Neural progenitor cell (in vitro differentiated cells): ENCODE data around the gene ZFPM1. TPM values are rescaled to one million over a fixed set of nuclear protein-coding genes. Genes with fewer than 3 reads are reported as not detected.

Source experiments
- DNase-seq: peaks from one replicate; pipeline ENCODE4 v3.0.0-alpha.2; 2016; ENCODE audit warnings: low spot score
- H2AFZ ChIP-seq: fragments of 200-600 bp; sonication (generic); replicated peaks from 2 replicates; pipeline ENCODE4 v1.6.1; 2016; ENCODE audit warnings: antibody characterized with exemption
- H3F3A ChIP-seq: fragments of 200-600 bp; sonication (generic); 2 replicates; pipeline ENCODE4 v1.6.1; 2016; ENCODE audit warnings: antibody characterized with exemption, low read depth
- H3K27ac ChIP-seq: fragments of 200-600 bp; sonication (generic); 2 replicates; pipeline ENCODE4 v1.5.1; 2016; ENCODE audit warnings: mild to moderate bottlenecking
- H3K27me3 ChIP-seq: fragments of 200-600 bp; sonication (generic); 2 replicates; pipeline ENCODE4 v1.6.1; 2016; ENCODE audit warnings: mild to moderate bottlenecking, moderate library complexity
- H3K36me3 ChIP-seq: fragments of 200-600 bp; sonication (generic); 2 replicates; pipeline ENCODE4 v1.5.1; 2016
- H3K4me1 ChIP-seq: fragments of 200-600 bp; sonication (generic); 2 replicates; pipeline ENCODE4 v1.6.1; 2016; ENCODE audit warnings: mixed run types
- H3K4me2 ChIP-seq: fragments of 200-600 bp; sonication (generic); 2 replicates; pipeline ENCODE4 v1.6.1; 2016
- H3K4me3 ChIP-seq: fragments of 200-600 bp; sonication (generic); 2 replicates; pipeline ENCODE4 v1.5.1; 2016
- H3K79me2 ChIP-seq: fragments of 200-600 bp; sonication (generic); 2 replicates; pipeline ENCODE4 v1.6.1; 2016; ENCODE audit warnings: low read depth
- H3K9ac ChIP-seq: fragments of 200-600 bp; sonication (generic); 2 replicates; pipeline ENCODE4 v1.6.1; 2016
- H3K9me3 ChIP-seq: fragments of 200-600 bp; sonication (generic); 2 replicates; pipeline ENCODE4 v1.5.1; 2016; ENCODE audit warnings: low read depth
- H4K20me1 ChIP-seq: fragments of 200-600 bp; sonication (generic); 2 replicates; pipeline ENCODE4 v1.6.1; 2016; ENCODE audit warnings: low read depth
- H3K27ac Mint-ChIP-seq: 3 replicates; pipeline ENCODE4 v1.8.0; 2021; ENCODE audit warnings: mixed read lengths
- H3K27me3 Mint-ChIP-seq: 2 replicates; pipeline ENCODE4 v1.8.0; 2022; ENCODE audit warnings: low read depth, mild to moderate bottlenecking, inconsistent platforms, moderate library complexity, mixed read lengths; ENCODE audit not compliant: insufficient read depth
- H3K36me3 Mint-ChIP-seq: 3 replicates; pipeline ENCODE4 v1.8.0; 2021; ENCODE audit warnings: mixed read lengths
- H3K4me1 Mint-ChIP-seq: 3 replicates; pipeline ENCODE4 v1.8.0; 2021; ENCODE audit warnings: mixed read lengths
- H3K4me3 Mint-ChIP-seq: 3 replicates; pipeline ENCODE4 v1.8.0; 2021; ENCODE audit warnings: mild to moderate bottlenecking, moderate library complexity, mixed read lengths
- H3K9me3 Mint-ChIP-seq: 3 replicates; pipeline ENCODE4 v1.8.0; 2020; ENCODE audit warnings: mixed read lengths
- CTCF ChIP-seq: fragments of 200-600 bp; sonication (generic); IDR thresholded peaks from 2 replicates; pipeline ENCODE4 v1.5.1; 2017; ENCODE audit warnings: antibody characterized with exemption, mild to moderate bottlenecking
- EZH2 ChIP-seq: fragments of 200-600 bp; sonication (generic); IDR thresholded peaks from 2 replicates; pipeline ENCODE4 v1.6.1; 2017; ENCODE audit warnings: antibody characterized with exemption, mild to moderate bottlenecking, moderate library complexity
- EZH2phosphoT487 ChIP-seq: fragments of 200-600 bp; sonication (generic); IDR thresholded peaks from 2 replicates; pipeline ENCODE4 v1.6.1; 2017; ENCODE audit warnings: antibody characterized with exemption
- total RNA-seq: library from RNA; depleted of rRNA; stranded (reverse); fragments of >200 nt; gene quantifications from 2 replicates; pipeline ENCODE4 v1.2.3, GENCODE V29; 2015; ENCODE audit warnings: low replicate concordance

ZFPM1 gene
- total RNA-seq, 1 donor from 2014 or later, result 0.36 TPM

GRCh38 chr16:88473666-88474534 is 20.8 kb downstream of the ZFPM1 start:
- Histone ChIP-seq H4K20me1 (peaks cover 10% of the 10 kb centered on the region), H3K4me1 (peaks cover 7% of the 10 kb centered on the region), H3K9me3 (no peaks in the 10 kb centered on the region), H3K27me3 (no peaks in the 10 kb centered on the region), H3K79me2 (no peaks in the 10 kb centered on the region), H3K27ac (no peak overlapping the region), H2AFZ (no peak overlapping the region), H3K4me2 (no peak overlapping the region), H3K9ac (no peak overlapping the region), H3K36me3 (no peaks in the 10 kb centered on the region), H3F3A (no peaks in the 10 kb centered on the region), H3K4me3 (no peak overlapping the region)
- no peak for TF ChIP-seq EZH2phosphoT487
- TF ChIP-seq EZH2, result no peak
- TF ChIP-seq CTCF, result no peak
- DNase-seq, result no peak
- H3K9me3 Mint-ChIP-seq, result no peaks in the 10 kb centered on the region
- H3K4me3 Mint-ChIP-seq, result no peak overlapping the region
- H3K27ac Mint-ChIP-seq, result peak overlapping the region; percentile 92
- peaks cover 20% of the 10 kb centered on the region for H3K4me1 Mint-ChIP-seq
- peaks cover 2% of the 10 kb centered on the region for H3K27me3 Mint-ChIP-seq
- H3K36me3 Mint-ChIP-seq, result no peaks in the 10 kb centered on the region

GRCh38 chr16:88475037-88475436 is 22.0 kb downstream of the ZFPM1 start:
- H3K36me3 Mint-ChIP-seq, result no peaks in the 10 kb centered on the region
- Histone ChIP-seq H3K27ac (no peak overlapping the region), H3K36me3 (no peaks in the 10 kb centered on the region), H3K4me2 (no peak overlapping the region), H2AFZ (no peak overlapping the region), H4K20me1 (no peaks in the 10 kb centered on the region), H3K4me3 (no peak overlapping the region), H3K9ac (no peak overlapping the region), H3K9me3 (no peaks in the 10 kb centered on the region), H3K27me3 (no peaks in the 10 kb centered on the region), H3F3A (no peaks in the 10 kb centered on the region), H3K79me2 (no peaks in the 10 kb centered on the region), H3K4me1 (peaks cover 7% of the 10 kb centered on the region)
- DNase-seq, result no peak
- H3K4me3 Mint-ChIP-seq, result no peak overlapping the region
- H3K4me1 Mint-ChIP-seq, result peaks cover 22% of the 10 kb centered on the region
- H3K9me3 Mint-ChIP-seq, result no peaks in the 10 kb centered on the region
- no peak overlapping the region for H3K27ac Mint-ChIP-seq
- no peak for TF ChIP-seq EZH2
- no peak for TF ChIP-seq EZH2phosphoT487
- TF ChIP-seq CTCF, result no peak
- peaks cover 4% of the 10 kb centered on the region for H3K27me3 Mint-ChIP-seq

GRCh38 chr16:88476203-88476602 is 23.1 kb downstream of the ZFPM1 start:
- Histone ChIP-seq H2AFZ (no peak overlapping the region), H3K36me3 (no peaks in the 10 kb centered on the region), H3K4me1 (peaks cover 7% of the 10 kb centered on the region), H3K9me3 (no peaks in the 10 kb centered on the region), H3K4me2 (no peak overlapping the region), H3K27ac (no peak overlapping the region), H3K79me2 (no peaks in the 10 kb centered on the region), H3F3A (no peaks in the 10 kb centered on the region), H3K9ac (no peak overlapping the region), H4K20me1 (no peaks in the 10 kb centered on the region), H3K27me3 (no peaks in the 10 kb centered on the region), H3K4me3 (no peak overlapping the region)
- TF ChIP-seq CTCF (no peak), EZH2 (no peak), EZH2phosphoT487 (no peak)
- H3K27ac Mint-ChIP-seq, result no peak overlapping the region
- H3K4me1 Mint-ChIP-seq, result peaks cover 22% of the 10 kb centered on the region
- H3K9me3 Mint-ChIP-seq, result no peaks in the 10 kb centered on the region
- H3K4me3 Mint-ChIP-seq, result no peak overlapping the region
- H3K36me3 Mint-ChIP-seq, result no peaks in the 10 kb centered on the region
- DNase-seq, result no peak
- H3K27me3 Mint-ChIP-seq, result peaks cover 6% of the 10 kb centered on the region
